ENCODE data around the gene GABPA. TPM values are rescaled to one million over a fixed set of nuclear protein-coding genes. Genes with fewer than 3 reads are reported as not detected.

The GABPA gene
- total and polyA plus RNA-seq, 4 donors = 5.4 to 19.4 (median 11.5) TPM

DNA sequence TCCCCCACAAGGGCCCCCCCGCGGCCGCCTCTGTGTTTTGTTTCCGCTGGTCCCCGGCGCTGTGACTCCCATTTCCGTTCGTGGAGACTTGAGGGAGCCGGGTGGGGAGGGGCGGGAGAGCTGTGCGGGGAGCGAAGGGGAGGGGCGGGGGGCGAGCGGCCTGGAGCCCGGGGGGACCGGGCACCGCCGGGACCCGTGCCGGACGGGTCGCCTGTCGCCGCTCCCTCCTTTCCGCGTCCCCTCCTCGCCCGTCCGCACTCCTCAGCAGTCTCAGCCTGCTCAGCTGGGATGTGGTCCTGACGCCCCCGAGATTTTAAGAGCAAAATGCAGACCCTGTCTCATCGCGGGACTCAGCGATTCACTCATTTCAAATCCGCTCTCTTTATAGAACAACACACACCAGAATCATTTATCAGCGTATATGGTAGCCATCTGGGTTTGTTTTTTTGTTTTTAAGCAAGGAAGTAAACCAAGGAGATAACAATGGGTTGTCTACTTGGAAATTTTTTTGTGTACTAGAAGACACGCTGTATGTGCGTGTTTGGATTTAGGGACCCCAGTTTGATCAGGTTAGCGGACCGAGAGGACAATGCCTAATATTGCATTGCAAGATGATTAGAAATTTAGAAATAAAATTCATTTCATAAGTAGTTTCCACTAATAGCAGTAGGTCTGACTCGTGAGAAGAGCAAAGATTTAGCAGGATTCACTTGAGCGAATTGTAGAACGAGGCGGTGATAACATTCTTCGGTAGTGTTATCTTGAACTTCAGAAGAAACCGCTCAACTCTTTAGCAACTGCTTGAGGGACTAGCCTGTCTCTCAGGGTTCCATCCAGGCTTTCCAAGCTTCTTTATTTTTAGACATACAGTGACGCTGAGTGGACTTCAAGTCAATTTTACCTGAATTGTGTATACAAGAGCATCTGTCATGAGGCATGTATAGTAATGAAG lies 1.1 kb downstream of the GABPA start:
- Histone ChIP-seq H3K36me3 (ENCODE audit: control insufficient read depth in 4 of 4, insufficient read depth in 3 of 4, low read depth in 1 of 4, low read length in 3 of 4) (no peaks in the 10 kb centered on the region), H3K4me1 (ENCODE audit: control insufficient read depth in 4 of 4, insufficient read depth in 4 of 4, low read length in 3 of 4) (peaks cover 7 to 40% (median 29%) of the 10 kb centered on the region in 4 donors), H3K9me3 (ENCODE audit: control insufficient read depth in 4 of 4, low read length in 3 of 4) (no peaks in the 10 kb centered on the region), H3K27ac (ENCODE audit: low read depth in 1 of 2, low read length in 2 of 2) (peak overlapping the region; percentile 88 to 98), H3K4me3 (ENCODE audit: low read depth in 1 of 3, low read length in 3 of 3) (peak overlapping the region; percentile 53 to 88 (median 78)), H3K27me3 (ENCODE audit: control insufficient read depth in 4 of 4, insufficient read depth in 4 of 4, low read length in 3 of 4) (no peaks in the 10 kb centered on the region), H3K9ac (ENCODE audit: low read depth in 1 of 2, low read length in 2 of 2) (peak overlapping the region; percentile 80 to 94)
- DNase-seq (ENCODE audit: low spot score) = no peak
- under 1% methylated on average over 48 of the region's 48 CpGs for WGBS
- TF ChIP-seq, protein P1, sequence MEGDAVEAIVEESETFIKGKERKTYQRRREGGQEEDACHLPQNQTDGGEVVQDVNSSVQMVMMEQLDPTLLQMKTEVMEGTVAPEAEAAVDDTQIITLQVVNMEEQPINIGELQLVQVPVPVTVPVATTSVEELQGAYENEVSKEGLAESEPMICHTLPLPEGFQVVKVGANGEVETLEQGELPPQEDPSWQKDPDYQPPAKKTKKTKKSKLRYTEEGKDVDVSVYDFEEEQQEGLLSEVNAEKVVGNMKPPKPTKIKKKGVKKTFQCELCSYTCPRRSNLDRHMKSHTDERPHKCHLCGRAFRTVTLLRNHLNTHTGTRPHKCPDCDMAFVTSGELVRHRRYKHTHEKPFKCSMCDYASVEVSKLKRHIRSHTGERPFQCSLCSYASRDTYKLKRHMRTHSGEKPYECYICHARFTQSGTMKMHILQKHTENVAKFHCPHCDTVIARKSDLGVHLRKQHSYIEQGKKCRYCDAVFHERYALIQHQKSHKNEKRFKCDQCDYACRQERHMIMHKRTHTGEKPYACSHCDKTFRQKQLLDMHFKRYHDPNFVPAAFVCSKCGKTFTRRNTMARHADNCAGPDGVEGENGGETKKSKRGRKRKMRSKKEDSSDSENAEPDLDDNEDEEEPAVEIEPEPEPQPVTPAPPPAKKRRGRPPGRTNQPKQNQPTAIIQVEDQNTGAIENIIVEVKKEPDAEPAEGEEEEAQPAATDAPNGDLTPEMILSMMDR (IDR thresholded peaks at IDR 0.05; ENCODE audit: low read depth, low read length, missing input control) = no peak
- TF ChIP-seq TAF1 (conservative IDR thresholded peaks at IDR 0.05) (no peak), NR2F2 (IDR thresholded peaks at IDR 0.05) (no peak)

DNA sequence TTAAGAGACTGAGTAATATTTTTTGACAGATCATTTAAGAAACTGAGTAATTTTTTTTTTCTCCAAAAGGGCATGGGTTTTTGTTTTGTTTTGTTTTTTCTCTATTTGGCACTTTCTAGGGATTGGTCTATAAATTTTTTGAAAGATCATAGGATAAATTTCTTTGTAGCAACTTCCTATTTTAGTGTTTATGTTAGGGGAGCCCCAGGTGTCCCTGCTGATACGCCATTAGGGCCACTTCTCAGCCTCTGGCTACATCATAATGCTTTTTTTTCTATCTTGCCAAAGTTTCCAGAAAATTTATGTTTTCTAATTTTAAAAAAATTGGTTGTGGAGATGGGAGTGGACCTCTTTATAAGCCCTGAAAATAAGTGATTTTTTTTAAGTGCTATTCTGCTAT lies 2.6 kb downstream of the GABPA start:
- TF ChIP-seq HNF4A (conservative IDR thresholded peaks at IDR 0.05) = no peak
- no peak for TF ChIP-seq FOXA1 (IDR thresholded peaks at IDR 0.05)
- TF ChIP-seq SP1 (IDR thresholded peaks at IDR 0.05) = no peak
- TF ChIP-seq TAF1 (conservative IDR thresholded peaks at IDR 0.05) = no peak
- TF ChIP-seq ATF3 (IDR thresholded peaks at IDR 0.05) = no peak
- no peak for TF ChIP-seq ZBTB33 (IDR thresholded peaks at IDR 0.05)
- no peak for TF ChIP-seq MAX (IDR thresholded peaks at IDR 0.05)
- TF ChIP-seq RAD21 (IDR thresholded peaks at IDR 0.05) = no peak
- TF ChIP-seq EGR1 (IDR thresholded peaks at IDR 0.05; ENCODE audit: low read depth in 2 of 2) = no peak
- TF ChIP-seq, protein P2, sequence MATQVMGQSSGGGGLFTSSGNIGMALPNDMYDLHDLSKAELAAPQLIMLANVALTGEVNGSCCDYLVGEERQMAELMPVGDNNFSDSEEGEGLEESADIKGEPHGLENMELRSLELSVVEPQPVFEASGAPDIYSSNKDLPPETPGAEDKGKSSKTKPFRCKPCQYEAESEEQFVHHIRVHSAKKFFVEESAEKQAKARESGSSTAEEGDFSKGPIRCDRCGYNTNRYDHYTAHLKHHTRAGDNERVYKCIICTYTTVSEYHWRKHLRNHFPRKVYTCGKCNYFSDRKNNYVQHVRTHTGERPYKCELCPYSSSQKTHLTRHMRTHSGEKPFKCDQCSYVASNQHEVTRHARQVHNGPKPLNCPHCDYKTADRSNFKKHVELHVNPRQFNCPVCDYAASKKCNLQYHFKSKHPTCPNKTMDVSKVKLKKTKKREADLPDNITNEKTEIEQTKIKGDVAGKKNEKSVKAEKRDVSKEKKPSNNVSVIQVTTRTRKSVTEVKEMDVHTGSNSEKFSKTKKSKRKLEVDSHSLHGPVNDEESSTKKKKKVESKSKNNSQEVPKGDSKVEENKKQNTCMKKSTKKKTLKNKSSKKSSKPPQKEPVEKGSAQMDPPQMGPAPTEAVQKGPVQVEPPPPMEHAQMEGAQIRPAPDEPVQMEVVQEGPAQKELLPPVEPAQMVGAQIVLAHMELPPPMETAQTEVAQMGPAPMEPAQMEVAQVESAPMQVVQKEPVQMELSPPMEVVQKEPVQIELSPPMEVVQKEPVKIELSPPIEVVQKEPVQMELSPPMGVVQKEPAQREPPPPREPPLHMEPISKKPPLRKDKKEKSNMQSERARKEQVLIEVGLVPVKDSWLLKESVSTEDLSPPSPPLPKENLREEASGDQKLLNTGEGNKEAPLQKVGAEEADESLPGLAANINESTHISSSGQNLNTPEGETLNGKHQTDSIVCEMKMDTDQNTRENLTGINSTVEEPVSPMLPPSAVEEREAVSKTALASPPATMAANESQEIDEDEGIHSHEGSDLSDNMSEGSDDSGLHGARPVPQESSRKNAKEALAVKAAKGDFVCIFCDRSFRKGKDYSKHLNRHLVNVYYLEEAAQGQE (IDR thresholded peaks at IDR 0.05) = no peak
- no peak for TF ChIP-seq JUND (IDR thresholded peaks at IDR 0.05)
- no peak for TF ChIP-seq RXRA (IDR thresholded peaks at IDR 0.05)
- no peak for TF ChIP-seq YY1 (IDR thresholded peaks at IDR 0.05)
- TF ChIP-seq GABPA (IDR thresholded peaks at IDR 0.05 in 1 of 2, conservative IDR thresholded peaks at IDR 0.05 in 1 of 2) = no peak
- Histone ChIP-seq H3K4me3 (ENCODE audit: low read depth in 1 of 3, low read length in 3 of 3) (no peak overlapping the region), H3K36me3 (ENCODE audit: control insufficient read depth in 4 of 4, insufficient read depth in 3 of 4, low read depth in 1 of 4, low read length in 3 of 4) (no peaks in the 10 kb centered on the region), H3K27ac (ENCODE audit: low read depth in 1 of 2, low read length in 2 of 2) (no peak overlapping the region), H3K4me1 (ENCODE audit: control insufficient read depth in 4 of 4, insufficient read depth in 4 of 4, low read length in 3 of 4) (peaks cover 0 to 26% (median 17%) of the 10 kb centered on the region in 4 donors), H3K27me3 (ENCODE audit: control insufficient read depth in 4 of 4, insufficient read depth in 4 of 4, low read length in 3 of 4) (no peaks in the 10 kb centered on the region), H3K9ac (ENCODE audit: low read depth in 1 of 2, low read length in 2 of 2) (no peak overlapping the region), H3K9me3 (ENCODE audit: control insufficient read depth in 4 of 4, low read length in 3 of 4) (no peaks in the 10 kb centered on the region)
- DNase-seq (ENCODE audit: low spot score) = no peak
- 86% methylated on average over 1 of the region's 1 CpG for WGBS

Measured in liver (tissue), 9 donors.